Stimulated activated naive CD8-positive, alpha-beta T cell treated with anti-CD3 and anti-CD28 coated beads, Interleukin-15, Interleukin-2, amounts not matched to agents 100 U/mL and 50 U/mL, for 24 hours (primary cell): ENCODE measurements around the gene FTCD.
"Not testable (repeated sequence)": the region's sequence is repeated elsewhere in the genome, so short reads cannot be mapped to it uniquely, and the experiment has no call there.

Experiments
- ATAC-seq: fragments of 150-1000 bp; cut with Tn5 transposase; one replicate; pipeline ENCODE4 v1.10.0; 2021
- DNase-seq: peaks from one replicate; pipeline ENCODE4 v3.0.0; 2021

The FTCD gene

GRCh38 chr21:46188226-46189212, 33.1 kb upstream of the FTCD start:
- ATAC-seq (no peak), DNase-seq (no peak)

- no peak for ATAC-seq
- DNase-seq: no peak
Observed at GRCh38 chr21:46187814-46188213, 32.4 kb upstream of the FTCD start.

GRCh38 chr21:46187261-46187660, 31.9 kb upstream of the FTCD start:
- no peak for ATAC-seq
- DNase-seq: no peak

- ATAC-seq: no peak
- no peak for DNase-seq
Observed at GRCh38 chr21:46185716-46186115, 30.3 kb upstream of the FTCD start.

GRCh38 chr21:46184625-46185555, 29.5 kb upstream of the FTCD start:
- peak; percentile 75 for ATAC-seq
- peak; percentile 64 for DNase-seq

- ATAC-seq (peak; percentile 64), DNase-seq (peak; percentile 40)
Observed at GRCh38 chr21:46183910-46184624, 28.7 kb upstream of the FTCD start, which contains the start of gene SPATC1L. SPATC1L (minus strand) TSS chr21:46184459; CDS start chr21:46182816, 1,643 bp downstream.

- not testable (repeated sequence) for ATAC-seq, DNase-seq
Observed at GRCh38 chr21:46183337-46183909, 28.0 kb upstream of the FTCD start.

- DNase-seq (no peak), ATAC-seq (no peak)
Observed at GRCh38 chr21:46182548-46183336, 27.4 kb upstream of the FTCD start.

- no peak for ATAC-seq
- no peak for DNase-seq
Observed at GRCh38 chr21:46181953-46182547, 26.7 kb upstream of the FTCD start.

- no peak for ATAC-seq
- DNase-seq: no peak
Observed at GRCh38 chr21:46181436-46181835, 26.1 kb upstream of the FTCD start.

GRCh38 chr21:46180778-46181391, 25.5 kb upstream of the FTCD start:
- no peak for DNase-seq
- no peak for ATAC-seq

GRCh38 chr21:46180079-46180722, 24.8 kb upstream of the FTCD start:
- DNase-seq: no peak
- ATAC-seq: no peak

- no peak for ATAC-seq
- DNase-seq: no peak
Observed at GRCh38 chr21:46179708-46180078, 24.3 kb upstream of the FTCD start.

- DNase-seq (no peak), ATAC-seq (no peak)
Observed at GRCh38 chr21:46178961-46179360, 23.6 kb upstream of the FTCD start.

- not testable (repeated sequence) for DNase-seq, ATAC-seq
Observed at GRCh38 chr21:46176443-46177129, 21.2 kb upstream of the FTCD start.

- DNase-seq: no peak
- no peak for ATAC-seq
Observed at GRCh38 chr21:46173573-46173972, 18.2 kb upstream of the FTCD start.

GRCh38 chr21:46172863-46173528, 17.6 kb upstream of the FTCD start:
- no peak for ATAC-seq
- no peak for DNase-seq
